H4 (cell line): ENCODE data around the gene C15orf39. TPM values are rescaled to one million over a fixed set of nuclear protein-coding genes. Genes with fewer than 3 reads are reported as not detected.

ENCODE experiments used
- total RNA-seq: library from RNA; depleted of rRNA; stranded (reverse); fragments of >200 nt; shearing (Covaris generic); gene quantifications from 2 replicates; pipeline ENCODE4 v1.2.3, GENCODE V29; 2014; rRNA removed

Gene C15orf39
- total RNA-seq, 1 experiment from 2014 or later: 10.8 TPM

Other genes starting within 250 kb of the C15orf39 start
- gene RPP25, start 245.1 kb upstream of the C15orf39 start, total RNA-seq: 0.12 TPM in 1 of 2 replicates, not detected in the other
- 1.9 and 3.6 TPM in 2 replicates for gene SCAMP5, start 206.3 kb upstream of the C15orf39 start, total RNA-seq
- gene PPCDC, start 178.3 kb upstream of the C15orf39 start, total RNA-seq: 5.4 and 11.6 TPM in 2 replicates
- gene GOLGA6C, start 56.5 kb downstream of the C15orf39 start, total RNA-seq: not detected in 2 replicates
- not detected in 2 replicates for gene GOLGA6D, start 81.0 kb downstream of the C15orf39 start, total RNA-seq
- gene COMMD4, start 134.2 kb downstream of the C15orf39 start, total RNA-seq: 110 and 149 TPM in 2 replicates
- gene NEIL1, start 145.2 kb downstream of the C15orf39 start, total RNA-seq: 0.72 and 2.3 TPM in 2 replicates
- 15.7 and 23.4 TPM in 2 replicates for gene MAN2C1, start 166.7 kb downstream of the C15orf39 start, total RNA-seq
- 23.9 and 24.4 TPM in 2 replicates for gene SIN3A, start 249.8 kb downstream of the C15orf39 start, total RNA-seq